HG03108 (cell line): Measurements from ENCODE around the gene PEAR1.
"Not testable (repeated sequence)": the region's sequence is repeated elsewhere in the genome, so short reads cannot be mapped to it uniquely, and the experiment has no call there.

Experiments used
- ATAC-seq: cut with Tn5 transposase; IDR thresholded peaks from one replicate; pipeline ENCODE4 v1.9.1; 2021; ENCODE audit warnings: moderate library complexity; ENCODE audit not compliant: unreplicated experiment

Gene PEAR1

GRCh38 chr1:156914440-156914856 is 20.9 kb downstream of the PEAR1 start:
- ATAC-seq: no peak

- no peak for ATAC-seq
Measured at GRCh38 chr1:156920233-156921052, 26.9 kb downstream of the PEAR1 start, which contains the start of gene LRRC71. TSS of gene LRRC71 (plus strand) at chr1:156920632. CDS start at chr1:156920804, 172 bp downstream.

GRCh38 chr1:156921053-156921529 is 27.6 kb downstream of the PEAR1 start:
- no peak for ATAC-seq

GRCh38 chr1:156922986-156923669 is 29.6 kb downstream of the PEAR1 start:
- no peak for ATAC-seq

GRCh38 chr1:156923670-156924477 is 30.4 kb downstream of the PEAR1 start:
- no peak for ATAC-seq

GRCh38 chr1:156924478-156925153 is 31.1 kb downstream of the PEAR1 start:
- ATAC-seq: no peak

- ATAC-seq: no peak
Measured at GRCh38 chr1:156925154-156926010, 31.9 kb downstream of the PEAR1 start.

GRCh38 chr1:156926175-156926574 is 32.7 kb downstream of the PEAR1 start:
- no peak for ATAC-seq

GRCh38 chr1:156926695-156927094 is 33.2 kb downstream of the PEAR1 start:
- ATAC-seq: not testable (repeated sequence)

GRCh38 chr1:156927215-156928042 is 33.9 kb downstream of the PEAR1 start:
- no peak for ATAC-seq

GRCh38 chr1:156928043-156928602 is 34.6 kb downstream of the PEAR1 start:
- no peak for ATAC-seq

GRCh38 chr1:156929596-156930238 is 36.2 kb downstream of the PEAR1 start:
- no peak for ATAC-seq

- ATAC-seq: no peak
Measured at GRCh38 chr1:156930483-156930882, 37.0 kb downstream of the PEAR1 start.

- ATAC-seq: no peak
Measured at GRCh38 chr1:156931211-156931952, 37.9 kb downstream of the PEAR1 start.

GRCh38 chr1:156931974-156932710 is 38.6 kb downstream of the PEAR1 start:
- ATAC-seq: no peak

GRCh38 chr1:156933136-156933535 is 39.6 kb downstream of the PEAR1 start:
- ATAC-seq: no peak
